ENCODE data around the gene ARHGEF28. TPM values are rescaled to one million over a fixed set of nuclear protein-coding genes. Genes with fewer than 3 reads are reported as not detected.

The ARHGEF28 gene
- total RNA-seq (2022; extraction: Qiagen RNA extraction): 12.9 to 14.5 TPM (median 13.5 TPM) in 5 replicates

GRCh38 chr5:73625944-73626811 lies at the start of gene ARHGEF28:
Gene ARHGEF28 (plus strand): TSS chr5:73626196. CDS start chr5:73684852, 58,656 bp downstream.

Other genes with a start within 250 kb of the ARHGEF28 start
- gene FOXD1, start 177.4 kb upstream of the ARHGEF28 start, total RNA-seq (2022; extraction: Qiagen RNA extraction): 12.2 to 19.5 TPM (median 17.4 TPM) in 5 replicates
- gene BTF3, start 127.8 kb upstream of the ARHGEF28 start, total RNA-seq (2022; extraction: Qiagen RNA extraction): 1,034 to 1,239 TPM (median 1,069 TPM) in 5 replicates
- gene ANKRA2, start 60.6 kb upstream of the ARHGEF28 start, total RNA-seq (2022; extraction: Qiagen RNA extraction): 9.4 to 11.8 TPM (median 11.3 TPM) in 5 replicates
- 18.1 to 23.5 TPM (median 19.1 TPM) in 5 replicates for gene UTP15, start 60.5 kb upstream of the ARHGEF28 start, total RNA-seq (2022; extraction: Qiagen RNA extraction)